ENCODE data around the gene CASP3.
A peak's percentile ranks its signal among the peaks of the same experiment; 100 is the strongest.

CASP3 gene

GRCh38 chr4:184664445-184665210, 15.4 kb upstream of the CASP3 start:
- TF ChIP-seq TEAD4 (IDR thresholded peaks at IDR 0.05) = no peak
- TF ChIP-seq ZBTB7A (IDR thresholded peaks at IDR 0.05; ENCODE audit: low read depth) = no peak
- 0 out of 2 replicates have a peak, but pooled peaks have one; percentile 28 for TF ChIP-seq YY1 (IDR thresholded peaks at IDR 0.05; ENCODE audit: low read depth)
- no peak for TF ChIP-seq USF1 (IDR thresholded peaks at IDR 0.05)
- TF ChIP-seq CEBPB (IDR thresholded peaks at IDR 0.05) = no peak
- no peak for TF ChIP-seq TAF1 (IDR thresholded peaks at IDR 0.05; ENCODE audit: low read depth)
- TF ChIP-seq TCF12 (IDR thresholded peaks at IDR 0.05; ENCODE audit: low read depth) = no peak

- TF ChIP-seq FOXM1 (IDR thresholded peaks at IDR 0.05; ENCODE audit: borderline replicate concordance, low read depth) (no peak), TAF1 (IDR thresholded peaks at IDR 0.05; ENCODE audit: low read depth) (no peak), CREB1 (IDR thresholded peaks at IDR 0.05; ENCODE audit: low read depth) (no peak), REST (IDR thresholded peaks at IDR 0.05; ENCODE audit: low read depth) (no peak), MAX (IDR thresholded peaks at IDR 0.05) (no peak), TEAD4 (IDR thresholded peaks at IDR 0.05) (no peak), USF1 (IDR thresholded peaks at IDR 0.05) (no peak), ZBTB7A (IDR thresholded peaks at IDR 0.05; ENCODE audit: low read depth) (no peak), EP300 (IDR thresholded peaks at IDR 0.05; ENCODE audit: borderline replicate concordance) (no peak), NFIC (IDR thresholded peaks at IDR 0.05) (no peak), RAD21 (IDR thresholded peaks at IDR 0.05; ENCODE audit: low read depth) (no peak)
Observed at GRCh38 chr4:184662236-184662635, 13.0 kb upstream of the CASP3 start.

GRCh38 chr4:184660978-184661377, 11.7 kb upstream of the CASP3 start:
- TF ChIP-seq TEAD4 (IDR thresholded peaks at IDR 0.05) (no peak), YY1 (IDR thresholded peaks at IDR 0.05; ENCODE audit: low read depth) (no peak), CREB1 (IDR thresholded peaks at IDR 0.05; ENCODE audit: low read depth) (no peak), NFIC (IDR thresholded peaks at IDR 0.05) (no peak), MAX (IDR thresholded peaks at IDR 0.05) (no peak), EP300 (IDR thresholded peaks at IDR 0.05; ENCODE audit: borderline replicate concordance) (no peak)

GRCh38 chr4:184657144-184657543, 7.9 kb upstream of the CASP3 start:
- TF ChIP-seq TEAD4 (IDR thresholded peaks at IDR 0.05) (no peak), FOXM1 (IDR thresholded peaks at IDR 0.05; ENCODE audit: borderline replicate concordance, low read depth) (no peak), CEBPB (IDR thresholded peaks at IDR 0.05) (no peak), ZBTB7A (IDR thresholded peaks at IDR 0.05; ENCODE audit: low read depth) (no peak), EGR1 (IDR thresholded peaks at IDR 0.05) (no peak), CREB1 (IDR thresholded peaks at IDR 0.05; ENCODE audit: low read depth) (no peak)

- TF ChIP-seq CEBPB (IDR thresholded peaks at IDR 0.05) = no peak
Observed at GRCh38 chr4:184655889-184656869, 6.9 kb upstream of the CASP3 start.

- TF ChIP-seq TCF12 (IDR thresholded peaks at IDR 0.05; ENCODE audit: low read depth) = no peak
- TF ChIP-seq RAD21 (IDR thresholded peaks at IDR 0.05; ENCODE audit: low read depth) = no peak
- no peak for TF ChIP-seq EP300 (IDR thresholded peaks at IDR 0.05; ENCODE audit: borderline replicate concordance)
- no peak for TF ChIP-seq CEBPB (IDR thresholded peaks at IDR 0.05)
- TF ChIP-seq CREB1 (IDR thresholded peaks at IDR 0.05; ENCODE audit: low read depth) = no peak
- no peak for TF ChIP-seq NFIC (IDR thresholded peaks at IDR 0.05)
- TF ChIP-seq EGR1 (IDR thresholded peaks at IDR 0.05) = no peak
- TF ChIP-seq FOXM1 (IDR thresholded peaks at IDR 0.05; ENCODE audit: borderline replicate concordance, low read depth) = no peak
- no peak for TF ChIP-seq MAX (IDR thresholded peaks at IDR 0.05)
- TF ChIP-seq YY1 (IDR thresholded peaks at IDR 0.05; ENCODE audit: low read depth) = no peak
- TF ChIP-seq REST (IDR thresholded peaks at IDR 0.05; ENCODE audit: low read depth) = no peak
- TF ChIP-seq TEAD4 (IDR thresholded peaks at IDR 0.05) = no peak
Observed at GRCh38 chr4:184653650-184654049, 4.4 kb upstream of the CASP3 start.
